Endothelial cell (in vitro differentiated cells): ENCODE data around the gene IRF1. TPM values are rescaled to one million over a fixed set of nuclear protein-coding genes. Genes with fewer than 3 reads are reported as not detected.

Experiments used
- DNase-seq: peaks from one replicate; pipeline ENCODE4 v3.0.0; 2021; ENCODE audit warnings: low spot score
- H3K27ac Mint-ChIP-seq: one replicate; pipeline ENCODE4 v1.8.0; 2021; ENCODE audit warnings: mixed read lengths, inconsistent platforms; ENCODE audit not compliant: unreplicated experiment
- H3K27me3 Mint-ChIP-seq: one replicate; pipeline ENCODE4 v1.8.0; 2021; ENCODE audit warnings: mild to moderate bottlenecking, moderate library complexity, mixed read lengths, inconsistent platforms; ENCODE audit not compliant: unreplicated experiment
- H3K36me3 Mint-ChIP-seq: one replicate; pipeline ENCODE4 v1.8.0; 2021; ENCODE audit warnings: mild to moderate bottlenecking, low read depth, mixed read lengths, inconsistent platforms; ENCODE audit not compliant: unreplicated experiment
- H3K4me1 Mint-ChIP-seq: one replicate; pipeline ENCODE4 v1.8.0; 2021; ENCODE audit warnings: mild to moderate bottlenecking, mixed read lengths, inconsistent platforms; ENCODE audit not compliant: unreplicated experiment
- H3K4me3 Mint-ChIP-seq: one replicate; pipeline ENCODE4 v1.8.0; 2021; ENCODE audit warnings: mild to moderate bottlenecking, mixed read lengths, inconsistent platforms; ENCODE audit not compliant: unreplicated experiment
- H3K9me3 Mint-ChIP-seq: one replicate; pipeline ENCODE4 v1.8.0; 2021; ENCODE audit warnings: mixed read lengths, inconsistent platforms; ENCODE audit not compliant: unreplicated experiment
- total RNA-seq: library from RNA; stranded (reverse); fragmentation: NEBNext Ultra II Directional; extraction: Animal tissue kit (Norgen Biotek cat#: 25700); gene quantifications from one replicate; pipeline ENCODE4 v1.2.1, GENCODE V29; 2021; ENCODE audit not compliant: unreplicated experiment
- TF ChIP-seq, protein P1 (sequence below): fragments of 200-600 bp; sonication (generic); IDR thresholded peaks from one replicate; pipeline ENCODE4 v1.5.0; 2021; ENCODE audit warnings: antibody characterized with exemption; ENCODE audit not compliant: unreplicated experiment

IRF1 gene
- total RNA-seq, 1 donor from 2014 or later = 7.1 TPM

DNA sequence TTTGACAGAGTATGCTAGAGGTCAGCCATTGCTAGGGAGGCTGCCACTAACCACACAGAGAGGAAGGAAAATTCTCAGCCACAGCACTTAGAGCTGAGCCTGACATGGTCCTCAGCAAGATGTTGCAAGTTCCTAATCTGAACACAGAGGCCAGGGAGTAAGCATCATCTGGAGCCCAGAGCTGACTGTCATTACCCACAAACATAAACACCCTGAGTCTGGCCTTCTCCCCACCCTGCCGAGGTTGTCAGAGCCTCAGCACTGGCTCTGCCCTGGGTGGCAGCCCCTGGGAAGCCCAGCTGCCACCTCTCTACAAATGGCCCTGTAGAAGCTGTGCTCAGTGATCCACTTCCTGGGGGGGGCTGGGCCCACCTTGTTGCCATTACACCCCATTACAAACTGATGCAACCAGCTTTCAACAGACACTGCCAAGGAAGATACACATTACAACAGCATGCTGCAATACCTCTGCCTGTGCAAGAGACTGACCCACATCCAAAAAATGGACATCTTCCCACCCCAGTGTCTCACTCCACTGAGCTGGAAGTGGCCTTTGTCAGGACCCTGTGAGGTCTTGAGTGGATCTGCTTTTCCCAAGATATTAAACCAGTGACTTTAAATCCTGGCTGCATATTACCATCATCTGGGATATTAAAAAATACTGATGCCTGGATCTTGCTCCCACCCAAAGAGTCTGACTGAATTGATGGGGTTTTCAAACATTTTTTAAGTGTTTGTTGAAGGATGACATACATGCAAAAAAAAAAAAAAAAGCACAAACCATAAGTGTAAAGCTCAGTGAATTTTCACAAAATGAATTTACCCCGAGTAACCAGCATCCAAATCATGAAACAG, 33.0 kb downstream of the IRF1 start:
- H3K27me3 Mint-ChIP-seq = peaks cover 17% of the 10 kb centered on the region
- H3K9me3 Mint-ChIP-seq = no peaks in the 10 kb centered on the region
- peaks cover 21% of the 10 kb centered on the region for H3K4me1 Mint-ChIP-seq
- DNase-seq = no peak
- peaks cover 4% of the 10 kb centered on the region for H3K36me3 Mint-ChIP-seq
- TF ChIP-seq, protein P1, sequence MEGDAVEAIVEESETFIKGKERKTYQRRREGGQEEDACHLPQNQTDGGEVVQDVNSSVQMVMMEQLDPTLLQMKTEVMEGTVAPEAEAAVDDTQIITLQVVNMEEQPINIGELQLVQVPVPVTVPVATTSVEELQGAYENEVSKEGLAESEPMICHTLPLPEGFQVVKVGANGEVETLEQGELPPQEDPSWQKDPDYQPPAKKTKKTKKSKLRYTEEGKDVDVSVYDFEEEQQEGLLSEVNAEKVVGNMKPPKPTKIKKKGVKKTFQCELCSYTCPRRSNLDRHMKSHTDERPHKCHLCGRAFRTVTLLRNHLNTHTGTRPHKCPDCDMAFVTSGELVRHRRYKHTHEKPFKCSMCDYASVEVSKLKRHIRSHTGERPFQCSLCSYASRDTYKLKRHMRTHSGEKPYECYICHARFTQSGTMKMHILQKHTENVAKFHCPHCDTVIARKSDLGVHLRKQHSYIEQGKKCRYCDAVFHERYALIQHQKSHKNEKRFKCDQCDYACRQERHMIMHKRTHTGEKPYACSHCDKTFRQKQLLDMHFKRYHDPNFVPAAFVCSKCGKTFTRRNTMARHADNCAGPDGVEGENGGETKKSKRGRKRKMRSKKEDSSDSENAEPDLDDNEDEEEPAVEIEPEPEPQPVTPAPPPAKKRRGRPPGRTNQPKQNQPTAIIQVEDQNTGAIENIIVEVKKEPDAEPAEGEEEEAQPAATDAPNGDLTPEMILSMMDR = no peak
- no peak overlapping the region for H3K27ac Mint-ChIP-seq
- H3K4me3 Mint-ChIP-seq = no peak overlapping the region

DNA sequence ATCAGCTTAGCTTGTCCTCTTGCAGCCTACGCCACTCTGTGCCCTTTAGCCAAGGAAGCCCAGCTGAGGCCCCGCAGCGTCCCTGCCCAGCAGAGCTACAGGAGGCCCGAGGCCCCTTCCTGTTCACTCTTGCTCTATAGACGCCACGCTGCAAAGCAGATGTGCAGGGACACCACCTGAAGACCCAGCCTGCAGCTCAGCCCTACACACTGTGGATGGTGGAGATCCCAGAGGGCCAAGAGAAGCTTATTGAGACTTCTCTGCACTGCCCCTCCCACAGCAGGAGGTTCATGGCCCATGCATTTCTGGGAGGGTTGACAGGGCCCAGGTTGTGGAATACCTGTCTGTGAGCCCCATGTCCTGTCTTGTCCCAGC, 33.6 kb downstream of the IRF1 start:
- Mint-ChIP-seq H3K27ac (no peak overlapping the region), H3K4me1 (peaks cover 21% of the 10 kb centered on the region), H3K4me3 (no peak overlapping the region)

DNA sequence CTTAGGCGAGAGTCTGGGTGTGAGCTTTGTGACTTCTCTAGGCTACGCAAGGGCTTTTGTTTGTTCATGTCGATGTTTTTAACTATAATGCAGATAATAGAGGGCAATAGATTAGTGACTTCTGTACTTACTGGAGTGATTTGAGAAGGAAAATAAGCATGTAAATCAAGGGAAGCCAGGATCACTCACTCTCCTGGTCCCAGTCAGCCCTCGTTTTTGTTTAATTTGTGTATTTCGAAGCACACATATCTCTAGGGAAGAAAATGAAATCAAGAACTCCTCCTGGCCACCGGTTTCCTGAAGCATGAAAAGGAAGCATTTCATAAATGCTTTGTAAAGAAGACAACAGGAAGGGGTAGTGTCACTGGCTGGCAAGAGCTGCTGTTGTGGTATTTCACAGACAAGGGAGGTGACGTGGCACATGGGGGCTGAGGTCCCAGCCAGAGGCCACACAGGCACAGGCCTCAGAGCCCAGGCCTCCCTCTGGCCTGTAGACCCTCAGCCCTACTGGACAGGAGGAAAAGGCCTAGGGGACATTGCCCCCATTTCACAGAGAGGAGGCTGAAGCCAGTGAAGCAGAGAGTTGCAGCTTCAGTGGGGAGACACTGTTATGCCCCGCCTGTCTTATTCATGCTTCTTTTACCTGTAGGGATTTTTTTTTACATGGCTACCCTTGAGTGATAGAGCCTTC, 34.1 kb downstream of the IRF1 start:
- H3K9me3 Mint-ChIP-seq = no peaks in the 10 kb centered on the region
- peaks cover 4% of the 10 kb centered on the region for H3K36me3 Mint-ChIP-seq
- H3K27me3 Mint-ChIP-seq = peaks cover 16% of the 10 kb centered on the region
- TF ChIP-seq, protein P1 = no peak
- H3K4me3 Mint-ChIP-seq = no peak overlapping the region
- DNase-seq = no peak
- H3K27ac Mint-ChIP-seq = no peak overlapping the region
- H3K4me1 Mint-ChIP-seq = peaks cover 21% of the 10 kb centered on the region

More for the DNA sequence above, 33.6 kb downstream of the IRF1 start:
- DNase-seq = no peak
- H3K36me3 Mint-ChIP-seq = peaks cover 4% of the 10 kb centered on the region
- TF ChIP-seq, protein P1 = no peak
- H3K9me3 Mint-ChIP-seq = no peaks in the 10 kb centered on the region
- H3K27me3 Mint-ChIP-seq = peaks cover 18% of the 10 kb centered on the region

DNA sequence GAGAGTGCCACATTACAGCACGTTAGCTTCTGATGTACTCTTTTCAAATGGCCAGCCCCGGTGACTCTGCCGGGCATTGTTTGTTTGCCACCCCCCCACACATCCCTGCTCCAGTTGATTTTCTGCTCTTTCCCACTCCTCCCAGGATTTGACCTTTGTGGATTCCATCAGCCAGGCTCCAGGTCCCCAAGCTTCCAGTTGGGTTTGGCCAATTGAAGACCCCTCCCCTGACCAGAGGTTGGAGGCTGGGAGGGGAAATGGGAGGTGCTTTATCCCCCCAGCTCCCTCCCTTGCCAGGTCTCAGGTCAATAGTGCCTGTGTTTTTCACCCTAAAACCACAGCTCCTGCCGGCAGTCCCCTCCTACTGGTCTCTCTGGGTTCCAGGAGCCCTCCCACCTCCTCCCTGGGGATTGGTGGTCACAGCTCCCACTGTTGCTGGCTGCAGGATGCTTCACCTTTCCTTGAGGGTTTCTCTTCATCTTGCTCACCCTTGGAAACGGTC, 34.9 kb downstream of the IRF1 start:
- DNase-seq = no peak
- no peaks in the 10 kb centered on the region for H3K9me3 Mint-ChIP-seq
- no peak overlapping the region for H3K4me3 Mint-ChIP-seq
- TF ChIP-seq, protein P1 = no peak
- H3K27ac Mint-ChIP-seq = no peak overlapping the region
- H3K27me3 Mint-ChIP-seq = peaks cover 12% of the 10 kb centered on the region
- peaks cover 4% of the 10 kb centered on the region for H3K36me3 Mint-ChIP-seq
- H3K4me1 Mint-ChIP-seq = peaks cover 23% of the 10 kb centered on the region

DNA sequence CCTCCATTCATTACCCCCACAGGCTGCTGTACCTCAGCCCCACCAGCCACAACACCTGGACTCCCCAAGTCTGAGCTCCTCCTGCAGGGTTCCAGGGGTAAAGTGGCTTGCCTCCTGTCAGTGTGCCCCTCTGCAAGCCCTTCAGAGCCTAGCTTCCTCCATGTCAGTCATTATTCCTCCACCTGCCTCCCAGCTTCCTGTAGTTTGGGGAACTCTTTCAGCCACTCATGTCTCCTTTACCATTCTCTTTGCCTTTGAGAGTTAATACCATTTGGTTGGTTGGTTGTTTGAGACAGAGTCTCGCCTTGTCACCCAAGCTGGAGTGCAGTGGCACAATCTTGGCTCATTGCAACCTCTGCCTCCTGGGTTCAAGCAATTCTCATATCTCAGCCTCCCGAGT, 36.2 kb downstream of the IRF1 start:
- Mint-ChIP-seq H3K36me3 (no peaks in the 10 kb centered on the region), H3K4me1 (peaks cover 26% of the 10 kb centered on the region), H3K4me3 (no peak overlapping the region), H3K27ac (no peak overlapping the region), H3K27me3 (peaks cover 8% of the 10 kb centered on the region), H3K9me3 (no peaks in the 10 kb centered on the region)
- no peak for DNase-seq
- TF ChIP-seq, protein P1 = no peak
